GM19023 (cell line): ENCODE results near the gene NDC80.
"Not testable (repeated sequence)": the region's sequence is repeated elsewhere in the genome, so short reads cannot be mapped to it uniquely, and the experiment has no call there.

ENCODE experiments used
- ATAC-seq: cut with Tn5 transposase; IDR thresholded peaks from one replicate; pipeline ENCODE4 v1.9.1; 2021; ENCODE audit warnings: mild to moderate bottlenecking, moderate library complexity; ENCODE audit not compliant: unreplicated experiment

Gene NDC80

DNA sequence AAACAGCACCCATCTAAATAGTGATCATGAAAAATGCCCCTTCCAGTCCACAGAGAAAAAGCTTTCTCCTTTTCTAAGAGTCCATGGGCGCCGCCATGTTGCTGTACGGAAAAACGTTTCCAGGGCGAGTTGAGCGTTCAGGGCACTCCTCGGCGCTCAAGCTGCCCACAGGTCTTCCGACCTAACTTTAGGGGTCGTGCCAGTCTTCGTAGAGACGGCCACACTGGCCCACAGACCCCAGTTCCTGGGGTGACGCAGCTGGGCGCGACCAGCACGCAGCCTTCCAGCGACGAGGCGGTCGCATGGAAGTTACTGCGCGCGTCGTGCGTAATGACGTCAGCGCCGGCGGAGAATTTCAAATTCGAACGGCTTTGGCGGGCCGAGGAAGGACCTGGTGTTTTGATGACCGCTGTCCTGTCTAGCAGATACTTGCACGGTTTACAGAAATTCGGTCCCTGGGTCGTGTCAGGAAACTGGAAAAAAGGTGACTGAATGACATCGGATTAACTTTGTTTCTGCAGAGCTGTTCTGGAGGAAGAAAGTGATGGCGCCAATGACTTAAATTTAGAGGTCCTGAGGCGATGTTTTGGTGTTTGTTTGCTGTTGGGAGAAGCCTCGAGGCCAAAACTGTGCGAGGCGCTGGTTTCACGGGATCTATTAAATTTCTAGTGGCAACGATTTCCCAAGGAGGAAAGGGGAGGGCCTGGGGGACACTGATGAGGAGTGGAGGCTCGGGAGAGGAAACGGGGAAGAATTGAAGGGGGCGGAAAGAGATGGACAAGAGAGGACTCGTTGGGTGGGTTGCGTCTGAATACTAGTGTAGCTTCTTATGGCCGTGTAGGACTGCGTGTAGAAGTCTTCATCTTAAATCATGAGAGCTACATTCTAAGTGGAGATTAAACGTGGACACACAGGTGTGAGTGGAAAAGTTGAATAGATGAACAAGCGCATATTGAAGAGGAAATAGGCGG, at the start of gene NDC80, which contains the start of gene METTL4:
Gene NDC80 (plus strand): TSS at position 358 of the 971 bp plus-strand sequence. CDS start 1,429 bp downstream, outside the sequence.
Gene METTL4 (minus strand): TSS at position 306 of the 971 bp plus-strand sequence. CDS start 4,289 bp downstream, outside the sequence.
- peak; percentile 81 for ATAC-seq

DNA sequence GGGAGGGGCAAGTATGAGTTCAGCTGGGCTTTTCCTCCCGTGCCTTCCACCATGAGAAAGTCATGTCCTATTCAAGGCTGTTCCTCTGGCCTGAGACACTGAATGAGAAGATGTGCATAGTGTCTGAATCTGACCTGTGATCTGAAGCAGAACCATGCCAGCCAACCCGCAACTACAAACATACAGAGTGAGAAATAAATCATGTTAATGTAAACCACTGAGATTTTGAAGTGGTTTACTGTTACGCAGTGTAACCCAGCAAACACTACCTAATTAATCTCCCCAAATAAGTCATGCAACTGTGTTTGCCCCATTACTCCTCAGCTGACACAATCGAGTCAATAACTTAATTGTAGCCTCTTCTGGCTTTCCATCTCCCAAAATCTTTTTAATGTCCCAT, 49.2 kb upstream of the NDC80 start:
- ATAC-seq, result peak; percentile 55

DNA sequence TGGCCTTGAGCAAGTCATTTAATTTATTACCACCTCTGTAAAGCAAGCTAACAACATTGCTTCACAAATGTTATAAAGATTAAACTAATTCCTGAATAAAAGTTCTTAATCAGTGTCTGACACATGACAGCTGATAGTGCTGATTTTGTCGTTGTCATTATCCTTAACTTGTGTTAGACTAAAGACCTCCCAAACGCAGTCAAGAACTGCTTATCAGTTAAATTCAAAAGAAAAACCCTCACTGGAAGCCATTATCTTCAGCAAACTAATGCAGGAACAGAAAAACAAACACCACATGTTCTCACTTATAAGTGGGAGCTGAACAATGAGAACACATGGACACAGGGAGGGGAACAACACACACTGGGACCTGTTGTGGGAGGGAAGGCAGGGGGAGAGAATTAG, 46.6 kb upstream of the NDC80 start:
- not testable (repeated sequence) for ATAC-seq

DNA sequence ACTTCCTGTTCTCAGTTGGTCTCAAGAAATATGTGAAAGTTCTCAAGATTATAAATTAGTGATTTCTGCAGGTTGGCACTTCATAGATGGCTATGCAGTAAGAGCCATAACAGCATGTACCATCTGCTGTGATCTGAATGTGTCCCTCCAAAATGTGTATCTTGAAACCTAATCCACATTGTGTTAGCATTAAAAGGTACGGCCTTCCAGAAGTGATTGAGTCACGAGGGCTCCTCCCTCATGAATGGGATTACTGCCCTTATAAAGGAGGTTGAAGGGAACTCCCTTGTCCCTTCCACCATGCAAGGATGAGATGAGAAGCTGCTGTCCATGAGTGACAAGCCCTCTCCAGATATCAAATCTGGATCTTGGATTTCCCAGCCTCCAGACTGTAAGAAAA, 45.0 kb upstream of the NDC80 start:
- ATAC-seq, result no peak

DNA sequence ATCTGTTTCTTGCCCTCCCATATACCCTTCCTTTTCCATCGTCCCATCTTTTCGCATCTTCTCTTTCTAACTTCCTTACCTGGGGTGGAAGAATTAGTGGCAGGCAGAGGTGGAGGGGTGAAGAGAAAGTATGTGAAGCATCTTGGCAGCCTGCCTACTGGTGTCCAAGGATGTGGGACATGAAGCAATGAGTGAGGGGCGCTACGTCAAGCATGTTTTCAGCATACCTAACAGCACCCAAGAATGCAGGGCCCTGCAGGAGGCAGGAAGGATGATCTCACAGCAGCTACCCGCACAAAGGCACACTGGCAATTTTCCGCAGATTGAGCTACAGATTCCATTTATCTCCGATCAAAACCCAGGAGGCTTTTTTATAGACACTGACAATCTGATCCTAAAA, 42.2 kb upstream of the NDC80 start:
- no peak for ATAC-seq

DNA sequence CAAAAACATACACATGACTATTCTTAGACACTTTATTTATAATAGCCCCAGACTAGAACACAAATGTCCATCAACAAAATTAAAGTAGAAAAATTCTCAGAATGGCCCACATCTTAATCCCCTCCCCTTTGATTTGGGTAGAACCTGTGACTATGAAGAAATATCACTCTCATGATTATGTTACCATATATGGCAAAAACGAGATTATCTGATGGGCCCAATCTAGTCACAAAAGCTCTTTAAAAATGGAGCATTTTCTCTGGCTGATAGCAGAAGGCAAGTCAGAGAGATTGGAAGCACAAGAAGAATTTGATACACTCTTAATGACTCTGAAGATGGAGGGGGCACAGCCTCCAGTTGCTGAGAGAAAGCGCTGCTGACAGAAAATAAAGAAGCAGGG, 39.6 kb upstream of the NDC80 start:
- no peak for ATAC-seq

DNA sequence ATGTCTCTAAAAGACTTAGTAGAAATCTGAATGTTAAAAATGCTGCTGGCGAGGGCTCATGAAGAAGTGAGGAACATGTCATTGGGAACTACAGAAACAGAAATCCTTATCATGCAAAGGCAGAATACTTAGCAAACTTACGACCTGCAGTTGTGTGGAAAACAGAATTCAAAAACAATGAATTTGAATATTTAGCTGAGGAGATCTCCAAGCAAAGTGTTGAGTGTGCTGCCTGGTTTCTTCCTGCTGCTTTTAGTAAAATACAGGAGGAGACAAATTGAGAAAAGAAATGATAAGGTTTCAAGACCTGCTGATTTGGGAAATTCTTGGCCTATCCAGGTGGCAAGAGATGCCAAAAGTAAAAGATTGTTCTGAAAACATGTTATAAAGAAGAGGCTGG, 38.6 kb upstream of the NDC80 start:
- ATAC-seq, result no peak

DNA sequence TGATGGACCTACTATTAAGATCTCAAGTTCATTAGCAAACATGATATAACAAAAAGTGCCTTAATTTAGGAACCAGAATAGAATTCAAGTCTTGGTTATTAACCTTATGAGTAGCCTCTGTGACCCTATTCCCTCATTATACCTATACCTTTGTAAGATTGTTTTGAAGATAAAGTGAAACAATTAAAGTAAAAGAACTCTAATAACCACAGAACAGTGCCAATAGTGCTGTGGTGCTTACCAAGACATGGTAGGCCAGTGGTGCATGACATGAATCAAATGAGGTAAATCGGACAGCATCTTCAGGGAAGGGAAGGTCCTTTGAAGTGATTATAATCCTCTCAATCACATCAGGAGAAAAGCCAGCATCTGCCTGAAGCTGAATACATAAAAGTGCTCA, 36.5 kb upstream of the NDC80 start:
- ATAC-seq, result no peak

DNA sequence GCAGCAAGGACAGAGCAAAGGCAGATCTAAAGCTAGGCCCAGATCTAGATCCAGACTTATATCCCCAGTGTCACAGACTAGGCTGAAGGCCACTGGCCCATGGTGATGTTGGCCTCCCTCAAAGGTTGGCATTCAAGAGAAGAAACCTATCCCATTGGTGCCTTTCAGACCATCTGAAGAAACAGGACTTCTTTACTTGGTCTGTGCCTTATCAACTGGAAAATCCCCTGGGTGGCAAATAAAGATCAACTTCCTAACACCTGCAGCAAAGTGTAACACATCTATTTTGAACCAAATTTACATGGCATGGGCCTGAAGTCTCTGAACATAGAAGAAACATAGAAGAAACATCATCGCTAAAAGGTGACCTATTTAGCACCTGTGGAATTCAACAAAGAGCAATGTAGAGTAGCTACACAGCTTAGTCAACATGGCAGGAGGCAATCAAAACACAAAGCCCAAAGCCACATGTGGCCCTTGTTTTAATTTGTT, 35.9 kb upstream of the NDC80 start:
- no peak for ATAC-seq

DNA sequence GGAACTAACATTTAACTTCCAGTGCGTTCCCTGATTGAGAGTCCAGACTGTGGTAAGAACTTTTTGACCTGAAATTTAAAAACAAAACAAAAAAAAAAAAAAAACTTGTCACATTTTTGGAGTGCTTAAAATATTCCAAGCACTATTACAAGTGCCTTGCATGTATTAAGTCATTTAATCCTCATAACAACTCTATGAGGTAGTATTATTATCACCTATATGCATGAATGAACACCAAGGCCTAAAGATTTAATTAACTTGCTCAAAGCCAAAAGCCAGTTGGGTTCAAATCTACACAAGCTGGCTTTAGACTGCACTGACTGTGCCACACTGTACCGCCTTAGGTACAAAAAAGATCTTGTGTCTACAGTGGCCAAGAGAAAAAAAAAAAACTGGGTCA, 35.3 kb upstream of the NDC80 start:
- no peak for ATAC-seq

DNA sequence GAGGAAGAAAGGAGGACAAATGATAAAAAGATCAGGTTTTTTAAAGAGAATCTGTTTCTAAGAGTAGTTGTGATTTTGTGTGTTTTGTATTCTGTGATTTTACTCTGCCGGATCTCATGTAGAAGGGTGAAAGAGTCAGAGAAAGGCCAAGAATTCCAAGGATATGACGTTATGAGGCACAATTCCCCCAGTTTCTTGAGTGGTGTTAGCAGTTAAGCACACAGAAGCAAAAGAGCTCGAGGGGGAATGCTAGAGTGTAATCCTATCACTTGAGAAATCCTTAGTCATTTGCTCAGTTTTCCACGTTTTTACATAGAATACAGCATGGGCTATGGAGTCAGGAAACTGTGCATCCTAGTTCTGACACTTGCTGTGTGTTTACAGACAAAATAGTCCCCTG, 34.9 kb upstream of the NDC80 start:
- ATAC-seq, result no peak

DNA sequence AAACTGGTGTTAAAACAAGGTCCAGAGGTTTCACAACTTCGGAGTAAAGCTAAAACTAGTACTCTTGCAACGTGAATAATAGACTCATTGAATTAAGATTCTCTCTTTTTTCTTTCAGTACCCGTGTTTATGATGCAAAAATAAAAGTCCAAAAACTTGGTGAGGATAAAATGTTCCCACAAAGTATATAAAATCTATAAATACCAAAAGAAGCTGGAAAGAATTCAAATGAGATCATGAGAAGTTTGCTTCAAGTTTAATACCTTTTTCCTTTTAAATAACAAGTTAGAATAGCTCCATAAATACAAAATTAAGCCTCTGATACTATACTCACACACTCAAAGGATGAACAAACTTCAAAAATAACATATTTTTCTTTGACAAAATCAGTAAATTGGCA, 34.1 kb upstream of the NDC80 start:
- ATAC-seq, result no peak

DNA sequence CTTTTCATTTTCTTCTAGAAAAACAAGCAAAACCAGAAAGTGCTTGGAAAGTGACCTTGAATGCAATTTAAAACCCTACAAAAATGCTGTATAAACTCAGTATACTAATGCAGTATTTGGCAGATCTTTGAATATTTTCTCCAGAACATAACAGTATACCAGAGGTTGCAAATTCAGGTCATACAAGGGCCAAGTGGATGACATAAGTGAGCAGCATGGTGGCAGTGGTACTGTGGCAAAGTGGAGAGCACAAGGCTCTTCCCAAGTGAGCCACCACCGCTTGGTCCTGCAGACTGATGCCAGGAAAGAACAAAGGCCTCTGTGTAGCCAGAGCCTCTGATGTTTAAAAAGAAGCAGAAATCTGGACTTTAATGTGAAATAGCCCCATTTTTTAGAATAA, 33.1 kb upstream of the NDC80 start:
- no peak for ATAC-seq

DNA sequence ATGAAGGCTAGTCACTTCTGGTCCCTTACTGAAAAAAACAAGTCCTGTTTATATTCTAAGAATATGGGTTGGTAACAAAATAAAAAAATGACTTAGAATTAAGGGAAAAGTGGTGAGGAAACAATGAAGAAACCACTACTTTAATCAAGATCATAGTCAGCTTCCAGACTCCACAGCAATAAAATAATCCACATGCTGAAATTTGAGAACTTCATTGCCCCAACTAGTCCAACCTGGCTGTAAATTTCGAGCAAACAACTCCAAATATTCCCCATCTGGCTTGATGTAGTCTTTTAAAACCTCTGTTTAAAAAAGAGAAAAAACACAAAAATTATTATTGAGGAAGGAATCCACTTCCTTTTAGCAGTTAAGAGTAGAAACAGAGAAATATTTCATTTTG, 32.5 kb upstream of the NDC80 start:
- ATAC-seq, result no peak

DNA sequence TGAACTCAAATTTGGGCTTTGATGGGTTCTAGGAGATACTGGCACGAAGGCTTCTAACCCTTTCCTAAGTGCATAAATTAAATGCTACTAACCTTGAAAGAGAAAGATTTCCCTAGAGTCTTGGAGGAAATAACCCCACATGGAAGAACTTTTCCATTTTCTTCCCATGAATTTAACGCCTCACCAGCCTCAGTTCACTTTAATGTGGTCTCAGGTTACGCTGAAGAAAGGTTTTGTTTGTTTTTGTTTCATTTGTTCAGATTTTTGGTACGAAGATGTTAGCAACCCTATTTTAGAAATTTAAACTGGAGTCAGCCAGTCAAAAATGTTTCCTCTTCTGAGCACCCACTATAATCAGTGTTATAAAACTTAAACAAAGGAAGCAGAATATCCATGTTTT, 30.8 kb upstream of the NDC80 start:
- ATAC-seq, result no peak

DNA sequence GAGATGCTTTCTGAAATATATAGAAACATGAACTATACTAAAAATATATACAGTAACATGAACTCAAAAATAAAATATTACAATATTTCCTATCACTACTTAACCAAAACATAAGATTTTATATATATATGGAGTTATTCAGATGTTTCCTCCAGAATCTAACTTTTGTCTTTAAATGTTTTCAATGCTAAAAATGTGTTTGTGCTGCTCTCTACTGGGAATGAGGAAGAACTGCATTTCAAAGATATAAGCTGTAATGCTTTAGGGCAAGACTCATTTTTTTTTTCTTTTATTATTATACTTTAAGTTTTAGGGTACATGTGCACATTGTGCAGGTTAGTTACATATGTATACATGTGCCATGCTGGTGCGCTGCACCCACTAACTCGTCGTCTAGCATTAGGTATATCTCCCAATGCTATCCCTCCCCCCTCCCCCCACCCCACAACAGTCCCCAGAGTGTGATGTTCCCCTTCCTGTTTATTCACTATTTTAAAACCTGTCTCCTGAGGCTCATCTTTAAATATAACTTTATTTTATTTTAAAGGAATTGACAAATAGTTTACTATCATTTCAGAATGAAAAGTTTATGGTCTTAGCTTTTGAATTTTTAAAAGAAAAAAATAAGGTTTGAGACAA, 29.3 kb upstream of the NDC80 start:
- ATAC-seq, result not testable (repeated sequence)

DNA sequence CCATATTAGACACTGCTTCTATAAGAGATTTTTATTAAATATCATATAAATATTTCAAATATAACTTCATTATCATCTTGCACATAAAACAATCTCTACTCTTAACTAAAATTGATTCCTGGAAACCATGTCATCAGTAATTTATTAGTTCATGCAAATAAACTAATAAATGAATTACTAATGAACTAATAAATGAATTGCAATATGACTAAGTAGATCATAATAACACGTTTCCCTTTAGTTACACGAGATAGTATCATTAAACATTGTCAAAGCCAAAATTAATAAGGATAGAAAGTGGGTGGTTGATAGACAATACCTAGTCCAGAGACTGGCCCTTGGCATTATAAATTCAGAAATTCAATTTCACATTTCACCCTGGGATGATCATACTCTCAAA, 26.2 kb upstream of the NDC80 start:
- ATAC-seq, result no peak

DNA sequence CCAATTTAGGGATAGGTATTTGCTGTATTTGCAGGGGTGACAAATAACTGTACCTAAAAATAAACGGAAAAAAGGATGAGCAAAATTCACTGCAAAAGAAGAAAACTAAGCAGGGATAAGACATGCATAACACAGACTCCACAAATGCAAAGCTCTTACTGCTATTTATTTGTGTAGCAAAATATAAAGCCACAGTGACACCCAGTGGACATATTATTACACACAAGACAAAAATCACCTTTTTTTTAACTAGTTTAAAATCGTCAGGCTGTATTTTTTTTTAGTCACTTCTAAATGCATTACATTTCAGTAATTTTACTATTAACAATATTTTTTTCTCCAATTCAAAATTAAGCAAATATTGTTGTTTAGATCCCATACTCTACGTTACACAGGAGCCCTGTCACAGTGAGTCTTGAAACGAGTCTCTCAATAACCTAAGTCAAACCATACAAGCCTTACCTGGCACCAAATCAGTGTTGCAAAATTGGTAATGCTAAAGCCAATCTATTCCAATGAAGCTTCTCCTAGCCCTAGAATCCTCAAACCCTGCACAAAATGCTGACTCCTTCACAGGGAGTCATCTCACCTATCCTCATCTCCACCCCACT, 23.8 kb upstream of the NDC80 start:
- no peak for ATAC-seq

DNA sequence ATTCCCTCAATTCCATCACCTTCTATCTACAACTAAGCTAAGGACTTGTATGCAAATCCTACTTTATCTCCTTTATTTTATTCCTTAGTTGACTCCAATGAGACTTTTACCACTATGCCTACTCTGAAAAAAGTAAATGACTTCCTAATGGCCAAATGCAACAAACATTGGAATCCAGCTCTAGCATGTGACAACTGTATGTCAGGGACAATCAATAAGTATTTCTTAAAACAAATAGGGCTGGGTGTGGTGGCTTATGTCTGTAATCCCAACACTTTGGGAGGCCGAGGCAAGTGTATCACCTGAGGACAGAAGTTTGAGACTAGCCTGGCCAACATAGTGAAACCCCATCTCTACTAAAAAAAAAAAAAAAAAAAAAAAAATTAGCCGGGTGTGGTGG, 21.9 kb upstream of the NDC80 start:
- no peak for ATAC-seq

DNA sequence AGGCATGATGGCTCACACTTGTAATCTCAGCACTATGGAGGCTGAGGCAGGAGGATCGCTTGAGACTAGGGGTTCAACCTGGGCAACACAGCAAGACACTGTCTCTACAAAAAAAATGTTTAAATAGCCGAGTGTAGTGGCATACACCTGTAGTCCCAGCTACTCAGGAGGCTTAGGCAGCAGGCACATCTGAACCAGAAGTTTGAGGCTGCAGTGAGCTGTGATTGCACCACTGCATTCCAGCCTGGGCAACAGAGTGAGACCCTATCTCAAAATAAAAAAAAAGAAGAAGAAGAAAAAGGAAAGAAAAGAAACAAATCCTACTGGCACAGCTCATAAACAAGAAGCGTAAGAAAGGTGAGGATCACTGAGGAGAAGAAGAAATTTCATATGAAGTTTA, 19.9 kb upstream of the NDC80 start:
- no peak for ATAC-seq

DNA sequence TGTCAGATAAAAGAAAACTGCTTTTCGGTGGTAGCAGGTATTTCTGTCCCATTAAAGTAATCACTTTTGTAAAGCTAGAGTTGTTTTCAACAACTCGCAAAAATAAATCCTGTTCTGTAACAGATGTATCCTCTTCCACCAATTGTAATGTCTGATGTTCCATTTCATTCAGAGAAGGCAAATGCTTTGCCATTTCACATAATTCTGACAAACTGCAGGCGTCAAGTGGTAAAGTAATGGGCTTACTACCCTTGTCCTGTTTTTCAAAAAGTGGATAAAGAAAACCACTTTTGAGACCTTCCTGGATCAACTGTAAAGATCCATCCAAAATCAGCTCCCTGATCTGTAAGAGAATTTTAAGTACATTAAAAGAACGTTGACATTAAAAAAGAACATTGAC, 16.7 kb upstream of the NDC80 start:
- ATAC-seq, result no peak

DNA sequence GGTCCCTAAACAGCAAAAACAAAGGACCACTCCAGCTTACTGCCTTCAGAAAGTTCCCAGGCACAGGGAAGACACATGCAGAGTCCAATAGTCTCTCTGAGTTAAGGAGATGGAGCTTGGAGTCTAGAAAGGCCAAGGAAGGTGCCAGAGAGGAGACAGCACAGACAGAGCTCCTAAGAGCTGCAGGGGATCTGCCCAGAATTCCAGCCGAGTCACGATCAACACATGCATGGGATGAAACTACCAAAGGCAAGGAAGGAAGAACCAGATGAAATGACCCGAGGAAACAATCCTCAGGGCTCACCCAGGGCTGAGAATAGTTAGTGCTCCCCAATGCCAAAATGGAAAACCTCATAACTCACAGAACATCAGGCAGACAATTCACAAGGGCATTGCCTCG, 15.5 kb upstream of the NDC80 start:
- ATAC-seq, result no peak
